SH-SY5Y (cell line): Measurements from ENCODE around the gene KLK6.

Experiments used
- GATA2 ChIP-seq: IDR thresholded peaks from 2 replicates; pipeline ENCODE4 v1.6.1; 2011; ENCODE audit warnings: mild to moderate bottlenecking, low read depth, low read length
- GATA3 ChIP-seq: IDR thresholded peaks from 2 replicates; pipeline ENCODE4 v1.6.1; 2011; ENCODE audit warnings: low read depth, mild to moderate bottlenecking, low read length, moderate library complexity

DNA sequence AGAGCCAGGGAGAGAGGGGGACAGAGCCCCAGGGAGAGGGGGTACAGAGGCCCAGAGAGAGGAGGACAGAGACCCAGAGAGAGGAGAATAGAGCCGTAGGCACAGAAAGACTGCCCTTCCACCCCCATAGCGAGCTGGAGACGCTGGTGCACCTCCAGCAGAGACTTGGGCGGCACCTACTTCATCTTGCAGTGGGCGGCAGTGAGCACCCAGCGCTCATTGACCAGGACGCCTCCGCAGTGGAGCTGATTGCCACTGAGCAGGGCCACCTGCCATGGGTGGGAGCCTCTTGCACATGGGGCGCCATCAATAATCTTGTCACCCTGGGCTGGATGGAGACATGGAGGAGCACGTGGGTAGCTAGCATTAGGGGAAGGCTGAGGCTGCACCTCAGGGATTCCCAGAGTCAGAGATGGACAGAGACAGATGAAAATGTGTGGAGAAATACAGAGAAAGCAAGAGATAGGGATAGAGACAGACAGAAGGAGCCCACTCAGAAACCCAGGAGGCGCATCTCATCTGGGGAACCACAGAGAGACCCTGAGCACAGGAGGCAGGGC is 12.3 kb upstream of the KLK6 start:
- TF ChIP-seq GATA2 (no peak), GATA3 (no peak)
